A549 (cell line): ENCODE measurements around the gene APOC3.

Experiments used
- CHD4 ChIP-seq: fragments of 200-600 bp; sonication (generic); IDR thresholded peaks from 2 replicates; pipeline ENCODE4 v1.6.1; 2016; ENCODE audit warnings: antibody characterized with exemption, mild to moderate bottlenecking, borderline replicate concordance
- CTCF ChIP-seq: fragments of >200 bp; sonication (Bioruptor Twin); formaldehyde crosslinking; IDR thresholded peaks from 3 replicates; pipeline ENCODE4 v1.5.1; 2016
- EHMT2 ChIP-seq: fragments of 200-600 bp; sonication (generic); IDR thresholded peaks from 2 replicates; pipeline ENCODE4 v1.6.1; 2016; ENCODE audit warnings: antibody characterized with exemption, low read depth, mild to moderate bottlenecking, moderate library complexity
- ESRRA ChIP-seq: fragments of 150-350 bp; IDR thresholded peaks from 2 replicates; pipeline ENCODE4 v1.6.1; 2014; ENCODE audit warnings: mild to moderate bottlenecking, low read length, borderline replicate concordance
- JUN ChIP-seq, 2 experiments: fragments of >200 bp; sonication (Bioruptor Twin); formaldehyde crosslinking; IDR thresholded peaks; 2 replicates in 1 of 2; 3 replicates in 1 of 2; pipeline ENCODE4 v1.6.1; 2016 to 2017
- NFE2L2 ChIP-seq: fragments of 150-350 bp; conservative IDR thresholded peaks from 2 replicates; pipeline ENCODE4 v1.6.1; 2014; ENCODE audit warnings: low read length
- POLR2A ChIP-seq: IDR thresholded peaks from 2 replicates; pipeline ENCODE4 v1.6.1; 2012; ENCODE audit warnings: mild to moderate bottlenecking, low read length

DNA sequence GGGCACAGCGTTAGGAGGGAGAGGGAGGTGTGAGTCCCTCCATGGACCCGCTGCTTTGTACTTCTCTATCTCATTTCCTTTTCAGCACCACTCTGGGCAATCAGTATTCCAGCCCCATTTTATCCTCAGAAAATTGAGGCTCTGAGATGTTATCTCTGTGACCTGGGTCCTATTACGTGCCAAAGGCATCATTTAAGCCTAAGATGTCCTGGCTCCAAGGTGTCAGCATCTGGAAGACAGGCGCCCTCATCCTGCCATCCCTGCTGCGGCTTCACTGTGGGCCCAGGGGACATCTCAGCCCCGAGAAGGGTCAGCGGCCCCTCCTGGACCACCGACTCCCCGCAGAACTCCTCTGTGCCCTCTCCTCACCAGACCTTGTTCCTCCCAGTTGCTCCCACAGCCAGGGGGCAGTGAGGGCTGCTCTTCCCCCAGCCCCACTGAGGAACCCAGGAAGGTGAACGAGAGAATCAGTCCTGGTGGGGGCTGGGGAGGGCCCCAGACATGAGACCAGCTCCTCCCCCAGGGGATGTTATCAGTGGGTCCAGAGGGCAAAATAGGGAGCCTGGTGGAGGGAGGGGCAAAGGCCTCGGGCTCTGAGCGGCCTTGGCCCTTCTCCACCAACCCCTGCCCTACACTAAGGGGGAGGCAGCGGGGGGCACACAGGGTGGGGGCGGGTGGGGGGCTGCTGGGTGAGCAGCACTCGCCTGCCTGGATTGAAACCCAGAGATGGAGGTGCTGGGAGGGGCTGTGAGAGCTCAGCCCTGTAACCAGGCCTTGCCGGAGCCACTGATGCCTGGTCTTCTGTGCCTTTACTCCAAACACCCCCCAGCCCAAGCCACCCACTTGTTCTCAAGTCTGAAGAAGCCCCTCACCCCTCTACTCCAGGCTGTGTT is 829 bp upstream of the APOC3 start:
- TF ChIP-seq JUN (IDR thresholded peaks at IDR 0.05) = no peak
- no peak for TF ChIP-seq CTCF
- TF ChIP-seq NFE2L2 = no peak
- no peak for TF ChIP-seq EHMT2
- TF ChIP-seq ESRRA = no peak
- no peak for TF ChIP-seq POLR2A
- no peak for TF ChIP-seq CHD4
